Transverse colon (tissue), 4 donors: Measurements from ENCODE around the gene GLT8D1.

Experiments used
- CTCF ChIP-seq, 5 experiments: fragments of 200-600 bp in 3 of 5; fragments of 450-650 bp in 2 of 5; sonication (generic) in 3 of 5; IDR thresholded peaks; 1 replicate in 2 of 5; 2 replicates in 3 of 5; pipeline ENCODE4 v1.5.1; 2016 to 2017; ENCODE audit warnings: antibody characterized with exemption in 5 of 5, inconsistent platforms in 3 of 5, mild to moderate bottlenecking in 2 of 5, moderate library complexity in 1 of 5
- POLR2A ChIP-seq: fragments of 450-650 bp; IDR thresholded peaks from one replicate; pipeline ENCODE4 v1.6.1; 2016; ENCODE audit warnings: antibody characterized with exemption, mild to moderate bottlenecking, moderate library complexity
- POLR2AphosphoS5 ChIP-seq, 3 donors: sonication (generic); formaldehyde crosslinking; IDR thresholded peaks; one replicate each; pipeline ENCODE4 v1.6.1; 2016; ENCODE audit warnings: antibody characterized with exemption in 3 of 3

DNA sequence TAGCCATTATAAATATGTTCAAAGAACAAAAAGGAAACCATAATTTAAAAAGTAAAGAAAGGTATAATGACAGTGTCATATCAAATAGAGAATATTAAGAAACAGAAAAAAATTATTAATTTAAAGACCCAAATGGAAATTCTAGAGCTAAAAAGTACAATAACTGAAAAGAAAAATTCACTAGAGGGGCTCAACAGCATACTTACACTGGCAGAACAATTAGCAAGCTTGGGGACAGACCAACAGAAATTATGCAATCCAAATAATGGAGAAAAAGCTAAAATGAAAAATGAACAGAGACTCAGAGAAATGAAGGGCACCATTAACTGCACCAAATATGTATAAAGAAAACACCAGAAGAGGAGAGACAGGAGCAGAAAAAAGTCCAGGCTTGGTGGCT, 14.0 kb upstream of the GLT8D1 start:
- TF ChIP-seq CTCF (IDR thresholded peaks at IDR 0.05): no peak
- no peak for TF ChIP-seq POLR2A
- no peak for TF ChIP-seq POLR2AphosphoS5 (IDR thresholded peaks at IDR 0.05)
